Measurements from ENCODE around the gene PFDN1.

DNA sequence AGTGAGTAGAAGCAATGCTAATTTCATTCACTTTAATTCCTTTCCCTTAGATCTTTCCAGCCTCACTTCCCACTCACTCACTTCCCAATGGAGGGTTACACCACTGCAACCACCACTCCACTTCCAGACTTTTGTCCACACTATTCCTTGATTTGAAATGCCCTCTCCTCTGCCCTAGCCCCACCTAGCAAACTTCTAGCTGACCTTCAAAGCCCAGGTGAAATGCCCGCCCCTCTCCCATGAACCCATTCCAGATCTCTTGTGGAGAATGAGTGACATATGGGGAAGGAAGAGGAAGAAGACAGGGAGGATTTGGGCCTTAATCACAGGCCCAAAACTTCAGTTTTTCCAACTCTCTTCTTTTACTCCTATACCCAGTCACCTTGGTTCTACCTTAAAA is 37.1 kb downstream of the PFDN1 start:
- TF ChIP-seq, protein P1, sequence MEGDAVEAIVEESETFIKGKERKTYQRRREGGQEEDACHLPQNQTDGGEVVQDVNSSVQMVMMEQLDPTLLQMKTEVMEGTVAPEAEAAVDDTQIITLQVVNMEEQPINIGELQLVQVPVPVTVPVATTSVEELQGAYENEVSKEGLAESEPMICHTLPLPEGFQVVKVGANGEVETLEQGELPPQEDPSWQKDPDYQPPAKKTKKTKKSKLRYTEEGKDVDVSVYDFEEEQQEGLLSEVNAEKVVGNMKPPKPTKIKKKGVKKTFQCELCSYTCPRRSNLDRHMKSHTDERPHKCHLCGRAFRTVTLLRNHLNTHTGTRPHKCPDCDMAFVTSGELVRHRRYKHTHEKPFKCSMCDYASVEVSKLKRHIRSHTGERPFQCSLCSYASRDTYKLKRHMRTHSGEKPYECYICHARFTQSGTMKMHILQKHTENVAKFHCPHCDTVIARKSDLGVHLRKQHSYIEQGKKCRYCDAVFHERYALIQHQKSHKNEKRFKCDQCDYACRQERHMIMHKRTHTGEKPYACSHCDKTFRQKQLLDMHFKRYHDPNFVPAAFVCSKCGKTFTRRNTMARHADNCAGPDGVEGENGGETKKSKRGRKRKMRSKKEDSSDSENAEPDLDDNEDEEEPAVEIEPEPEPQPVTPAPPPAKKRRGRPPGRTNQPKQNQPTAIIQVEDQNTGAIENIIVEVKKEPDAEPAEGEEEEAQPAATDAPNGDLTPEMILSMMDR (IDR thresholded peaks at IDR 0.05): no peak
- TF ChIP-seq REST (IDR thresholded peaks at IDR 0.05; ENCODE audit: insufficient read depth in 1 of 2, low read depth in 2 of 2, low read length in 1 of 2) (no peak), POLR2AphosphoS5 (IDR thresholded peaks at IDR 0.05; ENCODE audit: low read depth, low read length) (no peak), SIN3A (IDR thresholded peaks at IDR 0.05; ENCODE audit: borderline replicate concordance, insufficient read depth, low read depth, low read length) (no peak), TCF7L2 (IDR thresholded peaks at IDR 0.05; ENCODE audit: low read depth, low read length) (no peak)
